Measurements from ENCODE around the gene BANK1.

BANK1 gene

GRCh38 chr4:101910786-101911373 is 120.3 kb downstream of the BANK1 start:
- DNase-seq: no peak

GRCh38 chr4:101911616-101912015 is 121.1 kb downstream of the BANK1 start:
- peak; percentile 66 for DNase-seq

- DNase-seq: peak; percentile 77
Observed at GRCh38 chr4:101914761-101915160, 124.2 kb downstream of the BANK1 start.

- DNase-seq: no peak
Observed at GRCh38 chr4:101919373-101919977, 128.9 kb downstream of the BANK1 start.

- DNase-seq: no peak
Observed at GRCh38 chr4:101921370-101921769, 130.8 kb downstream of the BANK1 start.

- DNase-seq: no peak
Observed at GRCh38 chr4:101931619-101932018, 141.1 kb downstream of the BANK1 start.

- DNase-seq: peak; percentile 30
Observed at GRCh38 chr4:101933855-101934254, 143.3 kb downstream of the BANK1 start.

- DNase-seq: no peak
Observed at GRCh38 chr4:101938836-101939235, 148.3 kb downstream of the BANK1 start.

GRCh38 chr4:101941816-101942358 is 151.4 kb downstream of the BANK1 start:
- no peak for DNase-seq

- no peak for DNase-seq
Observed at GRCh38 chr4:101942891-101943290, 152.4 kb downstream of the BANK1 start.

- DNase-seq: no peak
Observed at GRCh38 chr4:101944649-101945048, 154.1 kb downstream of the BANK1 start.

GRCh38 chr4:101948055-101948454 is 157.5 kb downstream of the BANK1 start:
- no peak for DNase-seq

- DNase-seq: no peak
Observed at GRCh38 chr4:101948951-101949350, 158.4 kb downstream of the BANK1 start.

- no peak for DNase-seq
Observed at GRCh38 chr4:101950258-101950979, 159.9 kb downstream of the BANK1 start.

GRCh38 chr4:101952985-101953384 is 162.5 kb downstream of the BANK1 start:
- no peak for DNase-seq

- peak; percentile 59 for DNase-seq
Observed at GRCh38 chr4:101953949-101954348, 163.4 kb downstream of the BANK1 start.

GRCh38 chr4:101954351-101954750 is 163.8 kb downstream of the BANK1 start:
- DNase-seq: peak; percentile 73

GRCh38 chr4:101954975-101955678 is 164.6 kb downstream of the BANK1 start:
- peak; percentile 92 for DNase-seq

- DNase-seq: no peak
Observed at GRCh38 chr4:101956068-101956825, 165.7 kb downstream of the BANK1 start.

- peak; percentile 92 for DNase-seq
Observed at GRCh38 chr4:101958547-101958946, 168.0 kb downstream of the BANK1 start.

GRCh38 chr4:101960431-101960830 is 169.9 kb downstream of the BANK1 start:
- no peak for DNase-seq

GRCh38 chr4:101961144-101961543 is 170.6 kb downstream of the BANK1 start:
- peak; percentile 98 for DNase-seq
